ENCODE results near the gene NDUFB1.

Gene NDUFB1

DNA sequence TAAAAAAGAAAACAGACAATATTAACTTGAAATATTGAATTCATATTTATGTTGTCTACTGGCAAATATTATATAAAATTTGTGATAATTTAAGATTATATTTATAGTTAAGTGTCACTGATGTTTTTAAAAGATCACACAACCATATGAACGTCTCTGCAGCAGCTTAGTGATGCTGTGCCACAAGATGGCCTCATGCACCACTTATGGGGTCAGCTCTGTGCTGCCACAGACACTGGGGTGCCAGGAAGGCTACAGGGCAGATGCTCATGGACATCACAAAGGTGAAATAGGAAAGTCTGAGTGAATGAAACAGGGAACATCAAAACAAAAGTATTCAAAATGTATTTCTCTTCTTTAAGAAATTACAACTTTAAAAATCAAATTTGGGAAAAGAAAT is 28.2 kb downstream of the NDUFB1 start:
- DNase-seq (ENCODE audit: low spot score): no peak

- DNase-seq (ENCODE audit: low spot score): no peak
Measured at GRCh38 chr14:92088494-92088893, 33.0 kb downstream of the NDUFB1 start.

DNA sequence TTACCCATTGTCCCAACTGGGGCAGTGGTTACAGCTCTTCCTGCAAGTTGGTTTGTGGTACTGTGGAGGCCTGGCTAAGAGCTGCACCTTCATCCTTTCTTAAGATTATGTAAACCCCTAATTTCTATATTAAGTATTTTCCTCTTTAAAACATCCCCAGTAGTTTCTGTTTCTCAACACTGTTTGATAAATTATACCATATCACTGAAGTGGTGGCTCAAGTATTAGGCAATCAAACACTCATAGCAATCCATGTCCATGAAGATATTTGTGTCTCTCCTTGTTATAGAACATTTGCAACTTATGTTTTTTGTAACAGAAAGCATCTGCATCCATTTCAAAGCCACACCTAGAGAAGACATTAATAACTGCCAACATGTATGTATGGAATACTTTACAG is 47.0 kb downstream of the NDUFB1 start:
- DNase-seq (ENCODE audit: low spot score): no peak

All from hepatic stellate cell (primary cell).